SK-MEL-5 (cell line): ENCODE data around the gene OR2W1. TPM values are rescaled to one million over a fixed set of nuclear protein-coding genes. Genes with fewer than 3 reads are reported as not detected.

Source experiments
- DNase-seq: peaks from one replicate; pipeline ENCODE4 v3.0.0-alpha.2; 2016; ENCODE audit warnings: low read depth, low spot score
- in situ Hi-C: cut with HindIII; loops from 2 replicates; pipeline ENCODE4 v1.10.0; 2016; ENCODE audit warnings: low sequenced_read_pairs, high pct_unique_total_duplicates, low pct_unique_long_range_greater_than_20kb
- polyA plus RNA-seq, 2 experiments: library from polyadenylated mRNA; depleted of rRNA; stranded (reverse); fragments of >200 nt; gene quantifications; 2 replicates each; pipeline ENCODE4 v1.2.3, GENCODE V29; 2015
- total RNA-seq: library from RNA; depleted of rRNA; stranded (reverse); fragments of >200 nt; shearing (Covaris generic); gene quantifications from 2 replicates; pipeline ENCODE4 v1.2.3, GENCODE V29; 2014; rRNA removed

Gene OR2W1
- total RNA-seq = not detected in 2 replicates
- not detected in 2 replicates for polyA plus RNA-seq (2015; cell fraction: cytosol; rRNA removed)
- polyA plus RNA-seq (2015; cell fraction: nucleus; rRNA removed) = not detected in 2 replicates

DNA sequence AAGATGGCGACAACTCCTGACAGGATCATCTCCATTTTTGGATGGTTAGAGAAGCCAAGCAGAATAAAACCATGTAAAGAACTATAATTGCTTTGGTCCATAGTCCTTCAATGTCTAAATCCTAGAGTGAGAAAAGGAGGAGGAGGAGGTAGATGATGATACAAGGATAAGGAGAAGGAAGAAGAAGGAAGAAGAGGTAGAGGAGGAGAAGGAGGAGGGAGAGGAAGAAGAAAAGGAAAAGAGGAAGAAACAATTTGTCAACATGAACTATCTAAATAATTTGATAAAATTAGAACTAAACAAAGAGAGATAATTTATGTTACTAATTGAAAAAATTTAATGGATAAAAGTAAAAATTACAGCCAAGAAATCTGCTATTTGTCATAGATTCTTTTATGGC is at the start of gene OR2W1:
OR2W1 (minus strand) TSS at position 101 of the 400 bp plus-strand sequence; CDS start at position 101, 0 bp downstream.
- DNase-seq = no peak
- in situ Hi-C loops = no loop called here

GRCh38 chr6:29092957-29093356 is 48.0 kb upstream of the OR2W1 start:
- in situ Hi-C loops = no loop called here
- no peak for DNase-seq

DNA sequence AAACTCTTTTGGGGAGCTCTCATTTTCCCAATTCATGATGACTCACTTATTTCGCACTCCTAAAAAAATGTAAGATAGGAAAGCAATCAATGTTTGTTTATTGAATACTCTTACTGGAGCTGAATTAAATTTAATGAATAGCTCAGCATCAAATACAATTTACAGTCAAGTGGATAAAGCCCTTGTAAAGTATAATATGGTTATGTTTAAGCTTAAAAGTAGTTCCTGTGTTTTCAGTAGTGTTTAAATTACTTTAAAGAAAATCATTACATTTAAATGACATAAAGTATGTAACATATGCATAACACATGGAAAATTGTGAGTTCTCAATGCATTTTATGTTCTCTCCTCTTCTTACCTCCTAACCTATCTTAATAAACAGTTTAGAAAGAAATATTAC is 42.2 kb upstream of the OR2W1 start, which contains the start of gene OR2B3:
OR2B3 (minus strand) TSS at position 101 of the 400 bp plus-strand sequence; CDS start at position 36, 65 bp downstream.
- in situ Hi-C loops = no loop called here

DNA sequence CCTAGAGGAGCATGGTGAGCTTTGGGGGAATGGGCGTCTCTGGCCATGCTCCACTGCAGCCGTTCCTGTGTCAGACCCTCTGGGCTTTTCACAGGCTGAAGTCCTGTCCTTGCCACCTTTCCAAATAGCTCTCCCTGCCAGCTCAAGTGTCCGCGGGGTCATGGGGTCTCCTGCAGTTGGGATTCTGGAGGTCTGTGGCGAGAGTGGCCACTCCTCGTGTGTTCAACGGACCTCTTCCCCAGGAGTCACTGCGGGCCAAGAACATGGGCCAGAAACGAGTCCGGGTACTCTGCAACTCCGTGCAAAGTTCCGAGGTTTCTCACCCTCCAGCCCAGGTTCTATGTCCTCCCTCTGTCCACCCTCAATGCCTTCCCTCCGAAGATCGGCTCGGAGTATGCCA is 37.5 kb upstream of the OR2W1 start:
- in situ Hi-C loops = no loop called here
- no peak for DNase-seq

More for the DNA sequence above, 42.2 kb upstream of the OR2W1 start, which contains the start of gene OR2B3:
- no peak for DNase-seq

DNA sequence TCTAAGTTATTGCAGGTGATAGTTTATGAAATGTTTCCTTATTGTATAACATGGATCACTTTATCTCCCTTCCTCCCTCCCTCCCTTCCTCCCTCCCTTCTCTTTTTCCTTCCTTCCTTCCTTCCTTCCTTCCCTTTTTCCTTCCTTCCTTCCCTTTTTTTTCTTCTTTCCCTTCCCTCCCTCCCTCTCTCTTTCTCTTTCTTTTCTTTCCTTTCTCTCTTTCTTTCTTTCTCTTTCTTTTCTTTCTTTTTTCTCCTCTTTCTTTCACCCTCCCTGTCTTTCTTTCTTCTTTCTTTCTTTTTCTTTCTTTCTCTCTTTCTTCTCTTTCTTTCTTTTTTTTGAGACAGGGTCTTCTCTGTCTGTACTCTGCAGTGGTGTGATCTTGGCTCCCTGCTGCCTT is 36.3 kb upstream of the OR2W1 start:
- in situ Hi-C loops = no loop called here

GRCh38 chr6:29079203-29079602 is 34.2 kb upstream of the OR2W1 start:
- DNase-seq = no peak
- in situ Hi-C loops = no loop called here

More for the DNA sequence above, 36.3 kb upstream of the OR2W1 start:
- DNase-seq = no peak

DNA sequence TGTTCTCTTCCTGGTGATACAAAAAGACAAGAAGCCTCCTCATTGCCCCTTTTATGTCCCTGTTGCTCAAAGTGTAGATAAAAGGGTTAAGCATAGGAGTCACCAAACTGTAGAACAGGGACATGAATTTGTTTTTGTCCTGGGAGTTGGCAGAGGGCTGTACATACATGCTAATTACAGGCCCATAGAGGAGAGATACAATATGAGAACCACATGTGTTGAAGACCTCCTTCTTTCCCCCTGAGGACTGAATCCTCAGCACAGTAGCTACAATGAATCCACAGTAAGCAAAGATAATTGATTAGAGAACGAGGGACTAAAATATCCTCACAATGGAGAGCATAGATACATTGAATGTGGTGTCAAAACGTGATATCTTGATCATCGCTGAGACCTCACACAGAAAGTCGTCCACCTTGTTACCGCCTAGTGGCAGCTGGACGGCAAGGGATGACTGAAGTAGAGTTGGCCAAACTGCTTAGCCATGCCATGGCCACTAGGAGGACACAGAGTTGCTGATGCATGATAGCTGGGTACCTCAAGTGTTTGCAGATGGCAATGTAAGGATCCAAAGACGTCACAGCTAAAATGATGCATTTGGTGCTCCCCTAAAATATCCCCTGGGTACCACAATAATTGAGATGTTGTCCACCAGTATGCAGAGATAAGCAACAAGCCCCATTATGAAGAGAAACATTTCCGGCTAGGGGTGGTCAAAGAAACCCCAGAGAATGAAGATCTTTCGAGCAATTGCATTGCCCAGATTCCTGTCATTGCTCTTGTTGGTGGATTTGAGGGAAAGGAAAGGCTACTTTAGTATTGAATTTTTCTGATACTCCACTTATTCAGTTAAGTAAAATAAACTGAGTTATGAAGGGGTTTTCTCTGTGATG is 27.1 kb upstream of the OR2W1 start:
- in situ Hi-C loops = no loop called here
- peak; percentile 74 for DNase-seq

- no peak for DNase-seq
- in situ Hi-C loops = no loop called here
These were observed 6.7 kb upstream of the OR2W1 start for GRCh38 chr6:29051680-29052079.

DNA sequence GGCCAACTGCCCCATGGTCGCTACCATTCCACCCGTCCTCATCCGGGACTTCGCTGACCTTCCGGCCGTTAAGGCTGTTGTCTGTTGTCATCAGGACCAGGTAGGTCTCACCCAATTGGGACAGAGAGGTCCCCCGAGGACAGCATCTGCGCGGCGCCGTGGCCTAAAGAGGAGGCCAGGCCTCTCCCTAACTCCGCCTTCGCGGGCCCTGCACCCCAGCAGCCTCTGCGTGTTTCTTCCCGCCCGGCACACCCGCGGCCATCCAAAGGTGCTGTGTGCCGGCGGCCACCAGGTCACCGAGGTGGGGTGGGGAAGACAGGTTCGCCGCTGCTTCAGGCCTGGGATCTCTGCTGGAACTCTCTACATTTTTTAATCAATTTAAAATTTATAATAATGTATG is 9.0 kb downstream of the OR2W1 start:
- no peak for DNase-seq
- in situ Hi-C loops = no loop called here

DNA sequence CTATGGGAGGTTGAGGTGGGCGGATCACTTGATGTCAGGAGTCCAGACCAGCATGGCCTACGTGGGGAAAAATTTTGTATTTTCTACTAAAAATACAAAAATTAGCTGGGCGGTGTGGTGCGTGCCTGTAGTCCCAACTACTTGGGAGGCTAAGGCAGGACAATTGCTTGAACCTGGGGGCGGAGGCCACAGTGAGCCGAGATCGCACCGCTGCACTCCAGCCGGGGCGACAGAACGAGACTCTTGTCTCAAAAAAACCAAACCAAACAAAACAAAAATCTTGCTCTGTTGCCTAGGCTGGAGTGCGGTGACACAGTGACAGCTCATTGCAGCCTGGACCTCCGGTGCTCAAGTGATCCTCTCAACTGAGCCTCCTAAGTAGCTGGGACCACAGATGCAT is 16.2 kb downstream of the OR2W1 start:
- no peak for DNase-seq
- in situ Hi-C loops = no loop called here

GRCh38 chr6:29025927-29026585 is 18.9 kb downstream of the OR2W1 start:
- in situ Hi-C loops = no loop called here
- DNase-seq = no peak

- in situ Hi-C loops = no loop called here
- no peak for DNase-seq
These were observed 23.5 kb downstream of the OR2W1 start for GRCh38 chr6:29021434-29021833.

GRCh38 chr6:29019629-29020028 is 25.3 kb downstream of the OR2W1 start:
- no peak for DNase-seq
- in situ Hi-C loops = no loop called here

GRCh38 chr6:29017428-29017802 is 27.6 kb downstream of the OR2W1 start:
- in situ Hi-C loops = no loop called here
- no peak for DNase-seq

- in situ Hi-C loops = no loop called here
- DNase-seq = peak; percentile 80
These were observed 28.2 kb downstream of the OR2W1 start for GRCh38 chr6:29016559-29017427.

GRCh38 chr6:29014729-29015608 is 30.0 kb downstream of the OR2W1 start:
- in situ Hi-C loops = no loop called here
- no peak for DNase-seq

DNA sequence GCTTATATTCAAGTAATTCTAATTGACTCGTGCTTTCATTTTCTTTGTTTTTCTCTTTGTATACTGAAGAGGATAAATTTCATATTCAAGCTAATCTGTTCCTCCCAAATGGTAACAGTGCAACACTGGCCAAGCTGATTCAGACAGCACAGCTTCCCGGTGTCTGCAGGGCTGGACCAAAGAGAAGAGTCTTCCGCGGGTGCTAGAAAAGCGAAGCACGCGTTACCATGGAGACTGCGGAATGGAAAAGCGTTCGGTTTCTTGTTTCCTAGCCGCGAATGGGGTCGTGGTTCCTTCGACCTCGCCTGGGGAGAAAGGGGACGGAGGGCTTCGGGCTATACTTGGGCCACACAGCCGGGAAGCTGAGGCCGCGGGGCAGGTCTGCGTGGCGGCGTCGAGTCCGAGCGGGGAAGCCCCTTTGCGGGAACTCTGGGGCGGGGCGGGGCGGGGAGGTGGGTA is 33.7 kb downstream of the OR2W1 start:
- DNase-seq = peak; percentile 69
- in situ Hi-C loops = no loop called here
